ENCODE data around the gene PTPRT.

PTPRT gene

DNA sequence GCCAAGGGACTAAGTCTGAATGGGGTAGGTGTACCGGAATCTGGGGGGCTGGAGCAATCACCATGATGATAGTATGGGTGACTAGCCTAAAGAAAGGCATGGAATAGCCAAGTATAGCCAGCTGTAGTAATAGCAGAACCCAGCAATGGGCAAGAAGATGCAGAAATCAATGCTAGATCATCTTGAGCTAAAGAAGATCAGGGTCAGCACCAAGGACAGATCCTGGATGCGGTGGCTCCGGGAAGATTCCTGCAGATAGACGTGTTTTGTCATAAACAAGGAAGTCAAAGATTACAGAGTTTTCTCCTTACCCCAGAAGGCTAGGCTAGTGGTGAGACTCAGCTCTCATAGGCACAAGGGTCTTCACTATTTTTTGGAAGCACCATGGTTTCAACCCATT is 1009.9 kb downstream of the PTPRT start:
- Histone ChIP-seq H3K4me3 (ENCODE audit: low read depth, low read length) (no peak overlapping the region), H3K36me3 (ENCODE audit: control insufficient read depth, insufficient read depth, low read length) (no peaks in the 10 kb centered on the region), H3K4me1 (ENCODE audit: control insufficient read depth, insufficient read depth, low read length) (no peaks in the 10 kb centered on the region), H3K9ac (ENCODE audit: low read depth, low read length) (no peak overlapping the region), H3K27ac (ENCODE audit: low read depth, low read length) (no peak overlapping the region), H3K27me3 (ENCODE audit: control insufficient read depth, insufficient read depth, low read length) (no peaks in the 10 kb centered on the region; the same call in none of the 2 replicates), H3K9me3 (ENCODE audit: control insufficient read depth, insufficient read depth, low read length) (no peaks in the 10 kb centered on the region)

DNA sequence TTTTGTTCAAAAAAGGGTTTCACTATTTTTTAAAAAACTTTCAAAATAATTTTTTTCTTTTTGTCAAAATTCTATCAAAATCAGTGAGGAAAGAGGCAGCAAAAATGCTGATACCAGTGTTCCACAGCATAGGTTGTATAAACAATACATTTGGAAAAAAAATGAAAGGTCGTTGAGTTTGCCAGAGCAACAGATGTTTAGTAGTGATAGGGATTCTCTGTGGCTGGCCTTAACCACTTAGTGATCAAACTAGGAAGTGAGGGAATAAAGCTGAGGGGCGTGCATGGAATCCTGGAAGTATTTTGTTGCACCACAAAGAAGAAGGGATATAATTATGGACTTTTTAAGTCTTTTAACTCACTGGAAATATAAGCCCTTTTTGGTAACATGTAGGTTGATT is 1016.3 kb downstream of the PTPRT start:
- no peak overlapping the region for H3K4me3 ChIP-seq (ENCODE audit: low read depth, low read length)
- H3K27me3 ChIP-seq (ENCODE audit: control insufficient read depth, insufficient read depth, low read length), result no peaks in the 10 kb centered on the region; the same call in none of the 2 replicates
- no peaks in the 10 kb centered on the region for H3K4me1 ChIP-seq (ENCODE audit: control insufficient read depth, insufficient read depth, low read length)
- H3K27ac ChIP-seq (ENCODE audit: low read depth, low read length), result no peak overlapping the region
- H3K36me3 ChIP-seq (ENCODE audit: control insufficient read depth, insufficient read depth, low read length), result no peaks in the 10 kb centered on the region
- H3K9ac ChIP-seq (ENCODE audit: low read depth, low read length), result no peak overlapping the region
- no peaks in the 10 kb centered on the region for H3K9me3 ChIP-seq (ENCODE audit: control insufficient read depth, insufficient read depth, low read length)

DNA sequence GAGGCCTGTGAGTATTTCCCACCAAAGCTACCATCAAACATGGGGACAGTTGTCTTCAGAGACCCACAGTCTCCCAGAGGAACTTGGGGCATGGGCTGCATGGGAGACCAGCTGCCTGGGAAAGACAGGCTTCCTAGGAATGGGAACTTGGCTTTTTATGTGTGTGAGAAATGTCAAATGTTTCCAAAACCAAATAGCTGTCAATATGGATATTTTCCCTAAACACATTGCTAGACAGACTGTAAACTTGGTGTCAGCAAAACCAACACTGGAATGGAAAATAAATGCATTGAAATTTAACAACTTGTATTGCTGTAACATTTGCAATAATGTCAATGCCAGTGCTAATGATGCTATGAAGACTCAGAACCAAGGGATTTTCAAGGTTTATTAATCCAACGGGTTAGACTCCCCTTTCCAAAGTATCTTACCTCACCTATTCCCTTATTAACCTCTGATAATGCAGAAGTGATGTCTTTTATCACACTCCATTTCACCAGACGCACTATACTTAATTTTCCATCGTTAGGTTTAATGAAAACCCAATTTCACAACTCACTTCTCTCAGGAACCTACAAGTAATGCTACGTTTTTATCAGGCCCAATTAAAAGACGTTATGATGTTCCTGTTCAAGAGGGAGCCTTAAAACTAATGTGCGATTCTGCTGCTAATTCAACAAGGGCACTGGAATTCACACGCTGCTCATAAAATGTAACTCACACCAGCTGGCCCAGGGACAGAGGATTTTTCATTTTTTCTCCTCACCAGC is 1025.4 kb downstream of the PTPRT start:
- H3K36me3 ChIP-seq (ENCODE audit: control insufficient read depth, insufficient read depth, low read length), result no peaks in the 10 kb centered on the region
- H3K4me3 ChIP-seq (ENCODE audit: low read depth, low read length), result no peak overlapping the region
- peaks cover 15% of the 10 kb centered on the region for H3K4me1 ChIP-seq (ENCODE audit: control insufficient read depth, insufficient read depth, low read length)
- no peaks in the 10 kb centered on the region for H3K9me3 ChIP-seq (ENCODE audit: control insufficient read depth, insufficient read depth, low read length)
- H3K27me3 ChIP-seq (ENCODE audit: control insufficient read depth, insufficient read depth, low read length), result peaks cover 4% of the 10 kb centered on the region
- H3K9ac ChIP-seq (ENCODE audit: low read depth, low read length), result no peak overlapping the region
- no peak overlapping the region for H3K27ac ChIP-seq (ENCODE audit: low read depth, low read length)

DNA sequence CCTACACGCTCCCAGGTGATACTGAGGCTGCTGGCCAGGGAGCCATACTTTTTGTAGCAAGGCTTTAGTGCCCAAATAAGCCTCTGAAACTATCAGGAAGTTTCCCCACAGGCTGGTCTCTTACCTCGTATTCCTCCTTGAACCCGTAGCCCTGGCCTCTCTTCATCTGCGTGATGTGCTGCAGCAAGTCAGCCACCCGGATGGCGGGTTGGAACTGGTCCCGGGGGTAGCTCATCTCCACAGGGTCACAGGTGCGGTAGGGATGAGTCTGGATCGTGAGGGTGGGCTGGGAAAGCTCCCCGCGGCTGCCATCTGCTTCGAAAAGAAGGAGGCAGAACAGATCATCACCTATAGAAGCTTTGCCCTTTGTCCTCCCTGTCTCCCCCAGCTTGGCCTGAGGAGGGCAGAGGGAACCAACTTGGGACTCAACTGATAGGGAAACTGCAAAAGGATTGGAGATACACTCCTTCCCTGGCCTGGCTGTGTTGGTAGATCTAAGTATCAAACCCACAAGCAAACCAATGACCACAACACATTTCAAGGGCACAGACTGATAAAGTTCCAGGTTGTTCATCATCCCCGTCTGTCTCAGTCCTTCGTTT is 1028.4 kb downstream of the PTPRT start:
- Histone ChIP-seq H3K27me3 (ENCODE audit: control insufficient read depth, insufficient read depth, low read length) (peaks cover 4% of the 10 kb centered on the region), H3K4me3 (ENCODE audit: low read depth, low read length) (no peak overlapping the region)

DNA sequence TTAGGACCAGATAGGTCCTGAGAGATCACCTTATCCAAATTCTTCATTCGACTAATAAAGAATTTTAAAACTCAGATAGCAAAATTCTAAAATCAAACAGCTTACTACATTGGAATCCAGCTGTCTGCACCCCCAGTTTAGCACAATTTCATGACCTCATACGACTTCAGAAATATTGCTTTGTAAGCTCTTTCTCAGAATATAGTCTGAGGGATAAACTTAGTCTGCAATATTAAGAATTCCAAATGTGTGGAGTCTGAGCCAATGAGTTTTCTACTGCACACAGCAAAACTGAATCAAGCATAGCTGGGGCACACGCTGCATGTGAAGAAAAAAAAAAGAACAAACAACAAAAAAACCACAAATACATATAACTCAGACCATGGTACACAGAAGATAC is 1029.9 kb downstream of the PTPRT start:
- no peaks in the 10 kb centered on the region for H3K36me3 ChIP-seq (ENCODE audit: control insufficient read depth, insufficient read depth, low read length)
- peaks cover 17% of the 10 kb centered on the region for H3K4me1 ChIP-seq (ENCODE audit: control insufficient read depth, insufficient read depth, low read length)
- H3K27ac ChIP-seq (ENCODE audit: low read depth, low read length), result no peak overlapping the region
- peaks cover 4% of the 10 kb centered on the region for H3K27me3 ChIP-seq (ENCODE audit: control insufficient read depth, insufficient read depth, low read length)
- H3K9me3 ChIP-seq (ENCODE audit: control insufficient read depth, insufficient read depth, low read length), result no peaks in the 10 kb centered on the region
- H3K4me3 ChIP-seq (ENCODE audit: low read depth, low read length), result no peak overlapping the region
- no peak overlapping the region for H3K9ac ChIP-seq (ENCODE audit: low read depth, low read length)

More for the DNA sequence above, 1028.4 kb downstream of the PTPRT start:
- Histone ChIP-seq H3K9me3 (ENCODE audit: control insufficient read depth, insufficient read depth, low read length) (no peaks in the 10 kb centered on the region), H3K4me1 (ENCODE audit: control insufficient read depth, insufficient read depth, low read length) (peaks cover 17% of the 10 kb centered on the region), H3K27ac (ENCODE audit: low read depth, low read length) (no peak overlapping the region), H3K36me3 (ENCODE audit: control insufficient read depth, insufficient read depth, low read length) (no peaks in the 10 kb centered on the region), H3K9ac (ENCODE audit: low read depth, low read length) (no peak overlapping the region)

DNA sequence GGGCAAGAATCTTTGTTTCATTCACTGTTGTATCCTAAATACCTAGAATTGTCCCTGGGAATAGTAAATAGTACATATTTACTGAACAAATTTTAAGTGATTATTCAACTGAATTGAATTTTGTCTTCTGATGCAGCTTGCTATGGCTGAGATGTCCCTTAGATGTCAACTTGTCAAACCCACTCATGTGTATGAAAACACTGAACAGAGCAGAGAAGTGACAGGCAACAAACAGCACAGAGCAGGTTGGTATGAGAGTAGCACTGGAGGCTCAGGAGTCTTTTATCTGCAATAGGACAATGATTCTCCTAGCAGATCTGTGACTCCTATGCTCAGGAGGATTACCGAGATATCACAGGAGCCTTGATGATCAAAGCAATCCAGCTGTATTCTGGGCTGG is 1031.4 kb downstream of the PTPRT start:
- no peak overlapping the region for H3K9ac ChIP-seq (ENCODE audit: low read depth, low read length)
- peaks cover 17% of the 10 kb centered on the region for H3K4me1 ChIP-seq (ENCODE audit: control insufficient read depth, insufficient read depth, low read length)
- no peak overlapping the region for H3K27ac ChIP-seq (ENCODE audit: low read depth, low read length)
- H3K4me3 ChIP-seq (ENCODE audit: low read depth, low read length), result no peak overlapping the region
- peaks cover 4% of the 10 kb centered on the region for H3K27me3 ChIP-seq (ENCODE audit: control insufficient read depth, insufficient read depth, low read length)
- no peaks in the 10 kb centered on the region for H3K9me3 ChIP-seq (ENCODE audit: control insufficient read depth, insufficient read depth, low read length)
- no peaks in the 10 kb centered on the region for H3K36me3 ChIP-seq (ENCODE audit: control insufficient read depth, insufficient read depth, low read length)

DNA sequence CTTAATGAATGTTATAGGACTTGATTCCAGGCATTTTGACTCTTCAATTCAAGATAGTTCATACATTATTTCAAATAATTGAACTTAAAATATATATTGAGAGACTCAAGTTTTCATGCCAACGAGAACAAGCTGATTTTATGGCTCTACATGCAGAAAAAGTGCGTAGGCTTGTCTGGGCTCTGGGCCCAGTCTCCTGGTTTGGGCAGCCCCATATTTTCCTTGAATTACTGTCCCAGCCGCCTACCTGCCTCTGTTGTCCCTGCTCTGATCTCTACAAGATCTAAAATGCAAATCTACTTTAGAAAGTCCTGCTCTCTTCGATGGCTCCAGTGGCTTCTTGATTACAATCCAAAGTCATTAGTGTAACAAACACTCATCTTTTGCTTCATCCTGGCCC is 1034.1 kb downstream of the PTPRT start:
- H3K9me3 ChIP-seq (ENCODE audit: control insufficient read depth, insufficient read depth, low read length), result no peaks in the 10 kb centered on the region
- no peaks in the 10 kb centered on the region for H3K27me3 ChIP-seq (ENCODE audit: control insufficient read depth, insufficient read depth, low read length)
- H3K36me3 ChIP-seq (ENCODE audit: control insufficient read depth, insufficient read depth, low read length), result no peaks in the 10 kb centered on the region
- no peak overlapping the region for H3K9ac ChIP-seq (ENCODE audit: low read depth, low read length)
- H3K27ac ChIP-seq (ENCODE audit: low read depth, low read length), result no peak overlapping the region
- H3K4me1 ChIP-seq (ENCODE audit: control insufficient read depth, insufficient read depth, low read length), result peaks cover 13% of the 10 kb centered on the region
- H3K4me3 ChIP-seq (ENCODE audit: low read depth, low read length), result no peak overlapping the region

DNA sequence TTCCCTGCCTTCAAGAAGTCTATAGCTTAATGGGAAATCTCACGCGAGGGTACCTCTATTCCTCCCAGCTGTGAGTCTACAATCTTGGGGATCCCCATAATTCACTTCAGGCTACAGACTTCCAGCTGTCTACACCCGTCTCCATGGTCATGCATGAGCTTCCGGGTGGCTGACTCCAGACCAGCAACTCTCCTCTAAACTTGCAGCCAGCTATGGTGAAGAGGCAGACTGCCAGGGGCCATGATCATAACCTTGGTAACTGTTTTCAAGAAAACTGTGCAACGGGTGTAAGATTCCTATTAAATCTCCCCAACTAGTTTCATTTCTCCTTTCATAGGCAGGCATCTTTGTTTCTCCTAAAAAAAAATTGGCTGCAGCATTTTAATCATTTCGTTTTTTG is 1037.1 kb downstream of the PTPRT start:
- H3K36me3 ChIP-seq (ENCODE audit: control insufficient read depth, insufficient read depth, low read length), result no peaks in the 10 kb centered on the region
- H3K27me3 ChIP-seq (ENCODE audit: control insufficient read depth, insufficient read depth, low read length), result no peaks in the 10 kb centered on the region
- no peaks in the 10 kb centered on the region for H3K4me1 ChIP-seq (ENCODE audit: control insufficient read depth, insufficient read depth, low read length)
- H3K9ac ChIP-seq (ENCODE audit: low read depth, low read length), result no peak overlapping the region
- no peaks in the 10 kb centered on the region for H3K9me3 ChIP-seq (ENCODE audit: control insufficient read depth, insufficient read depth, low read length)
- H3K27ac ChIP-seq (ENCODE audit: low read depth, low read length), result no peak overlapping the region
- no peak overlapping the region for H3K4me3 ChIP-seq (ENCODE audit: low read depth, low read length)

DNA sequence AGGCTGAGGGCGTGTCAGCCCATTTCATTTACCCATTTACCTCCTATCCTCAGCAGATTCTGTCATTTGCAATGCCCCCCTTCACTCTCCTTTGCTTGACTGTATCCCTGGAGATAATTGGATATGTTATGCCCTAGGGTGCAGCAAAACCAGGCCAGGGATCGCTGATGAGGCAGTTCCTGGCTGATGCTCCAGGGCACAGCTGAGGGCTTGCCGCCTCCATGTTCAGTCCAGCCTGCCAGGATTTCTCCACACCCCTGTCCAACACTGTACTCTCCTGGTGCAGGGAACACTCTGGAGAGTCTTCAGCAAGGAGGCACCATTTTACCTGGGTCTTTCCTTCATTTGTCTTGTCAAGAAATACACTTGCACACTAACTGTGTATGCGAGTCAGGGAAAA is 1039.5 kb downstream of the PTPRT start:
- Histone ChIP-seq H3K4me1 (ENCODE audit: control insufficient read depth, insufficient read depth, low read length) (no peaks in the 10 kb centered on the region), H3K9me3 (ENCODE audit: control insufficient read depth, insufficient read depth, low read length) (no peaks in the 10 kb centered on the region), H3K27ac (ENCODE audit: low read depth, low read length) (no peak overlapping the region), H3K4me3 (ENCODE audit: low read depth, low read length) (no peak overlapping the region), H3K36me3 (ENCODE audit: control insufficient read depth, insufficient read depth, low read length) (no peaks in the 10 kb centered on the region), H3K27me3 (ENCODE audit: control insufficient read depth, insufficient read depth, low read length) (no peaks in the 10 kb centered on the region), H3K9ac (ENCODE audit: low read depth, low read length) (no peak overlapping the region)

DNA sequence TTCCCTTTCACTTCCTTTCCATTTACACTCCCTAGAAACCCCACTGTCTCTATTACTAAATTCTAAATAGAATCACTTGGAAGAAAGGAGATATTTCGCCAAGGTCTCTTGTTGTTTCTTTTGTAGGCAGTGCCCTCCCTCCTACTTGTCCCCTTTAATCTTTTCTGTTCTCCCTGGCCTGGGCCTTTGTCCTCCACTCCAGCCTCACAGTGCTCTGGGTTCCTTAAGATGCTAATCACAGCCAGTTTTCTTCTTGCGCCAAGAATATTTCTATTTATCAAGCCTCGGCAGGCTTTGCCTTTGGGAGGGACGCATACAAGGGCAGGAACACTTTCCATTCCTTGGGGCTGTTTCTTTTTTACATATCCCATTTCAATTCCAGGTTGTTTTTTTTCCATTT is 1051.0 kb downstream of the PTPRT start:
- H3K36me3 ChIP-seq (ENCODE audit: control insufficient read depth, insufficient read depth, low read length), result no peaks in the 10 kb centered on the region
- no peaks in the 10 kb centered on the region for H3K9me3 ChIP-seq (ENCODE audit: control insufficient read depth, insufficient read depth, low read length)
- H3K4me3 ChIP-seq (ENCODE audit: low read depth, low read length), result no peak overlapping the region
- no peak overlapping the region for H3K9ac ChIP-seq (ENCODE audit: low read depth, low read length)
- no peaks in the 10 kb centered on the region for H3K4me1 ChIP-seq (ENCODE audit: control insufficient read depth, insufficient read depth, low read length)
- no peaks in the 10 kb centered on the region for H3K27me3 ChIP-seq (ENCODE audit: control insufficient read depth, insufficient read depth, low read length)
- peak overlapping the region; percentile 29 for H3K27ac ChIP-seq (ENCODE audit: low read depth, low read length)

DNA sequence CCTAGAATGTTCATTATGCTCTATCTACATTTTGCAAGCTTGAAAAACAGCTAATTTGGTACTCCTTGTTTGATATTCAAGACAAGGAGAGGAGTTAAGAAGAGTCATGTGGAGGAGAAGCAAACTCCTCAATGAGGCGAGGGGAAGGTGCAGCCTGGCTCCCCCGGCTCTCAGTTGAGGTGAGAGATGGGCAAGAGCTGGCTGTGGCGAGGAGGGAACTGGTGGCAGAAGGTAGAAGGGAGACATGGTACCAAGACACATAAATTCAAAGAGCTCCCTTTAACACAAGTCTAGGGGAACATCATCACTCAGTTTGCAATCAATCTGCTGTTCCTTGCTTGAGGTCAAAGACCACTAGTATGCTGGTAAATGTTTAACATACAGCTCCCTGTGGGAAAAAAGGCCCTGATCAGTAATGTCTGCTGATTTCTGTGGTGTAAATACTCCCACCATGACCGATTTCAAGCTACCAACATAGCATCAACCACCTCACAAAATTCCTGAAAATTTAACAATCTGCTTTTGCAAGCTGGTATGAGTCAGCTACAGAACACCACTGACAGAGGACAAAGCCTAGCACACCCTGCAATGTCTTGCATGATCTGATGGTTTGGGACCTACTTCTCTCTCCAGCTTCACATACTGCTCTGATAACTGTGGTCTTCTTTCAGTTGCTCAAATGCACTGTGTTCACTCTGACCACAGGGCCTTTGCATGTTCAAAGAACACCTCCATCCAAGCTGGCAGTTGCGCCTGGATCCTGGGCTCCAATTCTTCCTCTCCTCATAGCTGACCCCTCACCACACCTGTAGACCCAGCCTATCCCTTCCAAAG is 1055.2 kb downstream of the PTPRT start:
- no peaks in the 10 kb centered on the region for H3K36me3 ChIP-seq (ENCODE audit: control insufficient read depth, insufficient read depth, low read length)
- no peaks in the 10 kb centered on the region for H3K9me3 ChIP-seq (ENCODE audit: control insufficient read depth, insufficient read depth, low read length)
- H3K9ac ChIP-seq (ENCODE audit: low read depth, low read length), result no peak overlapping the region
- no peaks in the 10 kb centered on the region for H3K4me1 ChIP-seq (ENCODE audit: control insufficient read depth, insufficient read depth, low read length)
- no peak overlapping the region for H3K27ac ChIP-seq (ENCODE audit: low read depth, low read length)
- H3K27me3 ChIP-seq (ENCODE audit: control insufficient read depth, insufficient read depth, low read length), result no peaks in the 10 kb centered on the region
- no peak overlapping the region for H3K4me3 ChIP-seq (ENCODE audit: low read depth, low read length)

Measured in HUES48 (cell line).